ENCODE data around the gene CHTF18.

GRCh38 chr16:769184-769784 is 19.1 kb upstream of the CHTF18 start:
- TF ChIP-seq CTCF (conservative IDR thresholded peaks at IDR 0.05; ENCODE audit: low read depth in 2 of 2) (no peak), POLR2AphosphoS5 (IDR thresholded peaks at IDR 0.05; ENCODE audit: low read depth) (no peak)
